Measurements from ENCODE around the gene SEMA6B.

SEMA6B gene

GRCh38 chr19:4588291-4588761 is 28.8 kb upstream of the SEMA6B start:
- DNase-seq, result no peak

DNA sequence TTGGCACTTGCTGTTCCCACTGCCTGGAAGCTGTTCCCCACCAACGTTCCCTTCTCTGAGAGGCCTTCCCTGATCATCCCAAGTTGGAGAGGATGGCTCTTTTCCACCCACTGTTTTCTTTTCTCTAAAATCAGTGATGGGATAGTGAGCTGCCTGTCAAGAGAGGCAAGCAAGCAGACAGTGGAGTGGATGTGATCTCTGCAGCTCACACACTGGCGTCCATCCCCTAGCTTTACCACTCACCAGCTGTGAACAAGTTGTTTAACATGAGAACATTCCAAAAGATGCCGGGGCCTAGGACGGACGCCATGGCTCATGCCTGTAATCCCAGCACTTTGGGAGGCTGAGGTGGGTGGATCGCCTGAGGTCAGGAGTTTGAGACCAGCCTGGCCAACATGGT is 28.0 kb upstream of the SEMA6B start:
- DNase-seq, result no peak

DNA sequence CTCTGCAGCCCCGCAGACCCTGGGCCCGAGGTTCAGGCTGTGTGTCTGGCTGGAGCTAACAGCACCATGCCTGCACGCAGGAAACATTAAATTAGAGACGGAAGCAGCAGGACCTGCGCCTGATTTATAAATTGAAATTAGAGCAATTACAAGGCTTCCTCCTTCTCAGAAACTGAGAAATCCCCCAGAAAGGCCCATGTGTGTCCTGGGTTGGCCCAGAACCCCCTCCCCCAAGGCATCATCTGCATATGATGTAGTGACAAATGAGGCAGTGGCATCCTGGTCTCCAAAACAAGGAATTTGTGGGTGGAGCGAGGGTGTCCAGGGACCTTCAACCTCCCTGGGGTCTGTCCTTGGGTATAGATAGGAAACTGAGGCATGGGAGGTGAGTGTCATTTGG is 27.2 kb upstream of the SEMA6B start:
- no peak for DNase-seq

GRCh38 chr19:4586245-4586644 is 26.8 kb upstream of the SEMA6B start:
- no peak for DNase-seq

DNA sequence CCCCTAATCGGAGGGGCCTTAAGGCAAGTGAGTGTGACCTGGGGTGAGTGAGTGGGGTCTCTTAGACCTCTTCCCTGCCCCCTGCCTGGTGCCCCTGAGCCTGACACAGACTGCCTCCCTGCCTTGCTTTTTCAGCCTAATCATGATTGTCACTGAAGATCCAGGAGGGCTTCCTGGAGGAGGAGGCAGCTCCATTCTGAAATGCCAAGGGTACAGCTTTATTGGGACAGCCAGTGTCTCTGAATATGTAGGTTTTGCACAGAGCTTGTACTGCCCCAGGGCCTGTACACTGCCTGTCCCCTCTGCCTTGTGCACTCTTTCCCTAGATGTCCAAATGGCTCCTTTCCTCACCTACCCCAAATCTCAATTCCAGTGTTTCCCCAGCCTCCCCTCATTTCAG is 26.1 kb upstream of the SEMA6B start:
- DNase-seq, result no peak

- peak in 22 of 58 donors; percentile 3 to 68 (median 28) for DNase-seq
Measured at GRCh38 chr19:4584670-4585460, 25.4 kb upstream of the SEMA6B start.

GRCh38 chr19:4583961-4584669 is 24.6 kb upstream of the SEMA6B start:
- DNase-seq, result peak in 22 of 58 donors; percentile 4 to 68 (median 25)

GRCh38 chr19:4582980-4583842 is 23.7 kb upstream of the SEMA6B start:
- no peak for DNase-seq

- peak in 16 of 58 donors; percentile 3 to 50 (median 22) for DNase-seq
Measured at GRCh38 chr19:4581666-4582553, 22.4 kb upstream of the SEMA6B start.

- DNase-seq, result peak in 1 of 58 donors; percentile 27
Measured at GRCh38 chr19:4580961-4581665, 21.6 kb upstream of the SEMA6B start.

- peak in 6 of 58 donors; percentile 18 to 51 (median 28) for DNase-seq
Measured at GRCh38 chr19:4580021-4580901, 20.8 kb upstream of the SEMA6B start.

GRCh38 chr19:4579389-4579788 is 19.9 kb upstream of the SEMA6B start:
- DNase-seq, result no peak

DNA sequence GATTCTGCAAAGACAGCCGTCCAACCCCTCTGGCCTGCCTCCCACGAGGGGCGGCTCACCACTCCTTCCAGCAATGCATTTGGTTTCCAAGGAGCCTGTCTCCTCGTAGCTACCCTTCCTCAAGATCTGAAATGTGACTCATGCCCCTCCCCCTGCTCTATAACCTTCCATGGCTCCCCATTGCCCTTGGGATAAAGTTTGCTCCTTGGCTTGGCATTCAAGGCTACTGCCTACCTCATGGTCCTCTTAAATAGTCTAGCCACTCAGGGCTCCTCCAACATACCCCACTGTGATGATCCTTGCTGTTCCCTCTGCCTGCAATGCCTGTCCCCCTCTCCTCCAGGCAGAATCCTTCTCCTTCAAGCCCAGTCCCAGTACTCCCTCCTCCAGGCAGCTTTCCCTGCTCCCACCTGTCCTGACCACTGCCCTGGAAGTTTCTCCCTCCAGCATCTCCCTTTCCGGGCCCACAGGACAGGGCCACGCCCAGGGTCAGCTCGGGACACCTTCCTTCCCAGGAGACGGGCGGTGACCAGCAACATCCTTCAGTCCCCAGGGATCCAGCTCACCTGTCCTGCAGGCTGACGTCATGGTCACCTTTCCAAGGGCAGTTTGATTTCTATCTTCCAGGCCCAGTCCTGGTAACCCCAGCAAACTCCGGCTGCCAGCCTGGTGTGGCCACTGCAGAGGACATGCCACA is 19.2 kb upstream of the SEMA6B start:
- DNase-seq, result no peak

- DNase-seq, result no peak
Measured at GRCh38 chr19:4577020-4577782, 17.7 kb upstream of the SEMA6B start.

- DNase-seq, result peak in 29 of 58 donors; percentile 2 to 65 (median 19)
Measured at GRCh38 chr19:4576016-4576933, 16.8 kb upstream of the SEMA6B start.

All from anterior cingulate cortex (tissue), 58 donors.